ENCODE results near the gene TMEM150C.

TMEM150C gene

GRCh38 chr4:82493721-82494425 lies 67.9 kb downstream of the TMEM150C start:
- DNase-seq (ENCODE audit: low read depth): no peak
- TF ChIP-seq CTCF (IDR thresholded peaks at IDR 0.05; ENCODE audit: control insufficient read depth, extremely low read depth, insufficient read depth): no peak
- no peak overlapping the region for H3K4me3 ChIP-seq (ENCODE audit: low read depth, low read length)

- DNase-seq (ENCODE audit: low read depth): peak; percentile 92
- no peak overlapping the region for H3K4me3 ChIP-seq (ENCODE audit: low read depth, low read length)
- no peak for TF ChIP-seq CTCF (IDR thresholded peaks at IDR 0.05; ENCODE audit: control insufficient read depth, extremely low read depth, insufficient read depth)
Measured at GRCh38 chr4:82491251-82491960, 70.4 kb downstream of the TMEM150C start.

DNA sequence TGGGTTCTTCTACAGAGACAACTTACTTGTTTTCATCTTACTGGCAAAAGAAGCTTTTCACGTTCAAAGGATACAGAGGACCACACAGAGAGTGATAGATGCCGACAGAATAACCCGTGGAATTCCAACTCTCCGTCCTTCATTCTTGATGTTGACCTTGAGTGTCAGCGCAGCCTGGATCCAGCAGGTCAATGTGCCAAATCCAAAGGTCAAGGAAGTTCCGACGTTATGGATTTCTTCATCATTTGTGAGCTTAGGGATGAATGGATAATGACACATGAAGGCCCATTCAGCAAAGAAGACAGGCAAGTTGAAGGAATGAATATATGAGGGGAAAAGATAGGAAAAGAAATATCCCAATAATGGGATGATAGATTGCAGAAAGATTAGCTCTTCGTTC lies 71.8 kb downstream of the TMEM150C start:
- H3K4me3 ChIP-seq (ENCODE audit: low read depth, low read length): no peak overlapping the region
- no peak for TF ChIP-seq CTCF (IDR thresholded peaks at IDR 0.05; ENCODE audit: control insufficient read depth, extremely low read depth, insufficient read depth)

GRCh38 chr4:82489076-82489475 lies 72.7 kb downstream of the TMEM150C start:
- H3K4me3 ChIP-seq (ENCODE audit: low read depth, low read length): no peak overlapping the region
- DNase-seq (ENCODE audit: low read depth): no peak
- no peak for TF ChIP-seq CTCF (IDR thresholded peaks at IDR 0.05; ENCODE audit: control insufficient read depth, extremely low read depth, insufficient read depth)

More for the DNA sequence above, 71.8 kb downstream of the TMEM150C start:
- no peak for DNase-seq (ENCODE audit: low read depth)

DNA sequence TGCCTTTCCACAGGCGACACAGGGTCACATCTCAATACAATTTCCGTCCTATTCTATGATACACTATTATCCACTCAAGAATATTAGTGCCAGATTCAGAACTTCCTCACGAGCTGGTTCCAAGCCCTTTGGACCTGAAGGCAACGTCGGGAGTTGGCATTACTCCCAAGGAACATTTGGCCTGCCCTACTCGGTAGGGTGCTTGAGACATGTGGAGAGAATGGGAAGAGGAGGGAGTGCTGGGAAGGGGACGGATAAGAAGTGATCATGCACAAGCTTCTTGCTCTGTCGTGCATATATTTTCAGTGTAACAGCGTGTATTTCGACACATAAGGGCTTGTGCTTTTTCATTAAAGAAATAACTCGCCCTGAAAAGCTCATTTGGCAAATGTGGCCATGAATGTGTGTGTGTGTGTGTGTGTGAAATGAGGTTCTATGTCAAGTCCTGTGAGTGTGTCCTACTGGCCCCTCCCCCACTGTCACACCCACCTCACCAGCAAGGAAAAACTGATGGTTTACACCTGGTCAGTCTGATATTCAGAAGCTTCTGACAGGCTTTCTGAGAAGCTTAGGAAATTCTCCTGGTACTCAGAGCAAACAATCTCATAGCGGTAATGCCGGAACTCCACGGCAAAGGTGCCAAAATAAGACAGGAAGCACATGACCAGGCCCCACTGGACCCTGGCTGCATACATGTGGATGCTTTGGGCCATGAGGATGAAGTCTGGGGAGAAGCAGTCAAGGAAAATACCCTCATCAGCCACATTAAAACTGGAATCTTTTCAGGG lies 76.6 kb downstream of the TMEM150C start:
- DNase-seq (ENCODE audit: low read depth): no peak
- TF ChIP-seq CTCF (IDR thresholded peaks at IDR 0.05; ENCODE audit: control insufficient read depth, extremely low read depth, insufficient read depth): no peak
- no peak overlapping the region for H3K4me3 ChIP-seq (ENCODE audit: low read depth, low read length)

- no peak overlapping the region for H3K4me3 ChIP-seq (ENCODE audit: low read depth, low read length)
- no peak for TF ChIP-seq CTCF (IDR thresholded peaks at IDR 0.05; ENCODE audit: control insufficient read depth, extremely low read depth, insufficient read depth)
- no peak for DNase-seq (ENCODE audit: low read depth)
Measured at GRCh38 chr4:82482387-82482786, 79.4 kb downstream of the TMEM150C start.

Data from LNCaP clone FGC (cell line).